NT2/D1 (cell line): ENCODE measurements around the gene IFIT1.

Source experiments
- SUZ12 ChIP-seq: IDR thresholded peaks from 2 replicates; pipeline ENCODE4 v1.6.1; 2011; ENCODE audit not compliant: insufficient read length, insufficient read depth; ENCODE audit errors: extremely low read depth
- YY1 ChIP-seq: IDR thresholded peaks from 2 replicates; pipeline ENCODE4 v1.6.1; 2011; ENCODE audit not compliant: insufficient read length, insufficient read depth
- ZNF274 ChIP-seq: IDR thresholded peaks from 2 replicates; pipeline ENCODE4 v1.6.1; 2011; ENCODE audit warnings: mild to moderate bottlenecking, low read depth, low read length

DNA sequence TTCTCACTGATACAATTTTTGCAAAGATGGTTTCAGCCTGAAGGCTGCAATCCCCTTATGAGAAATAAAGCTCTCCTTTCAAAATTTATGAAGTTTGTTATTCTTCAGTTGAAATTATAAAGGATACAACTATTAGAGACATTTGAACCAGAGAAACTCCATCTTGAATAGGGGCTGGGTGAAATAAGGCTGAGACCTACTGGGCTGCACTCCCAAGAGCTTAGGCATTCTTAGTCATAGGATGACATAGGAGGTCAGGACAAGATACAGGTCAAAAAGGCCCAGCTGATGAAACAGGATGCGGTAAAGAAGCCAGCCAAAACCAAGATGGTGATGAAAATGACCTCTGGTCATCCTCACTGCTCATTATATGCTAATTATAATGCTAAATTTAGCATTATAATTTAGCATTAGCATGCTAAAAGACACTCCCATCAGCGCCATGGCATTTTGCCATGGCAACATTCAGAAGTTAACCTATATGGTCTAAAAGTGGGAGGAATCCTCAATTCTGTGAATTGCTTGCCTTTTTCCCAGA lies 37.0 kb upstream of the IFIT1 start:
- no peak for TF ChIP-seq YY1
- TF ChIP-seq ZNF274, result no peak
- TF ChIP-seq SUZ12, result no peak
